ENCODE data around the gene ARID2. TPM values are rescaled to one million over a fixed set of nuclear protein-coding genes. Genes with fewer than 3 reads are reported as not detected.

Gene ARID2
- total and polyA plus RNA-seq, 10 of the 15 experiments (the other 5 are each of a cell fraction or from before 2014, with no cell fraction given): 9.2 to 29.8 (median 20.3) TPM

DNA sequence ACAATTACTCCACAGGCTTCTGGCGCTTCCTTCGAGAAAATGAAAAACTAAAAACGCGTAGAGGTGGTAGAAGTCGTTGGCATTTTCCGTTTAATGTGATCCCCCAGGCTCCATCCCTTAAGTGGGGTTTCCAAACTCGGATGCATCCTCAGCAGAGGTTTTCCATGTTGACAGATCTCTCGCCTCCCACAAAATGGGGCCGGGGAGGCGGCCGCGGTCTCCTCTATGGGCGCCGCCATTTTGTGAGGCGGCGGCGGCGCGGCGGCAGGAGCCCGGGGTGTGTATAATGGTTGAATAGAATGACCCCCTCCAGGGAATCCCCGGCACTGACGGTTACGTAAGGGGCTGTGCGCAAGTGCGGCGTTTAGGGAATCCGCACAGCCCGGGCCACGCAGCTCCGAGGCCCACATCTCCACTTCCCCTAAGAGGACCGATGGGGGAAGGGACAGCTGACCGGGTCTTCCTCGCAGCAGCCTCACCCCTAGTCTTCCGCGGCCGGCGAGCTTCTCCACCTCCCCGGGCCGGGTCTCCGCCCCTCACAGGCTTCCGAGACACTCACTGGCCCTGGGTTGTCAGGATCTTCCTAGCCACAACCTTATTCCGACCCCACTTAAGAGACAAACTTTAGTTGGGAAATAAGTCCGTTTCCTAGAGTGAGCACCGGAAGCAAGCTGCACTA is 2.1 kb upstream of the ARID2 start (continued):
- TF ChIP-seq ZBTB40 (IDR thresholded peaks at IDR 0.05; ENCODE audit: borderline replicate concordance) (no peak), CHD4 (IDR thresholded peaks at IDR 0.05) (no peak), BACH1 (IDR thresholded peaks at IDR 0.05; ENCODE audit: borderline replicate concordance) (peak; percentile 55; the same call in 1 of the 2 replicates), ZBTB4 (CRISPR knock-in tag; IDR thresholded peaks at IDR 0.05) (no peak), WRNIP1 (IDR thresholded peaks at IDR 0.05; ENCODE audit: borderline replicate concordance, low read depth, low read length) (0 out of 2 replicates have a peak, but pooled peaks have one; percentile 80), RUNX3 (IDR thresholded peaks at IDR 0.05; ENCODE audit: low read length) (peak; percentile 84), NFYB (IDR thresholded peaks at IDR 0.05; ENCODE audit: insufficient read depth, low read depth, low read length) (no peak), KAT2A (conservative IDR thresholded peaks at IDR 0.05; ENCODE audit: control insufficient read depth, low read depth, low read length) (no peak), GABPA (IDR thresholded peaks at IDR 0.05; ENCODE audit: low read depth) (peak; percentile 37; the same call in 1 of the 2 replicates), PBX3 (IDR thresholded peaks at IDR 0.05; ENCODE audit: insufficient replicate concordance, low read depth, low read length) (peak; percentile 59), NR2C1 (IDR thresholded peaks at IDR 0.05) (peak; percentile 86), EED (IDR thresholded peaks at IDR 0.05; ENCODE audit: low read depth) (peak; percentile 61), SUPT20H (IDR thresholded peaks at IDR 0.05; ENCODE audit: borderline replicate concordance, control insufficient read depth, low read depth, low read length) (no peak; the same call in 1 of the 2 replicates), YY1 (IDR thresholded peaks at IDR 0.05; ENCODE audit: low read depth, low read length) (peak; percentile 100), FOXM1 (IDR thresholded peaks at IDR 0.05; ENCODE audit: low read depth, low read length) (no peak; the same call in 1 of the 2 replicates), CHD1 (IDR thresholded peaks at IDR 0.05; ENCODE audit: low read depth, low read length) (no peak; the same call in 1 of the 2 replicates), SIN3A (IDR thresholded peaks at IDR 0.05; ENCODE audit: low read depth, low read length) (peak; percentile 55), ATF7 (IDR thresholded peaks at IDR 0.05; ENCODE audit: low read depth) (peak; percentile 91), BHLHE40 (IDR thresholded peaks at IDR 0.05; ENCODE audit: borderline replicate concordance in 1 of 2, low read depth in 2 of 2, low read length in 1 of 2) (peak; percentile 67 to 85), MXI1 (IDR thresholded peaks at IDR 0.05; ENCODE audit: low read depth, low read length) (peak; percentile 82), KLF5 (IDR thresholded peaks at IDR 0.05; ENCODE audit: partially characterized antibody) (peak; percentile 70)
- TF ChIP-seq, protein P1, sequence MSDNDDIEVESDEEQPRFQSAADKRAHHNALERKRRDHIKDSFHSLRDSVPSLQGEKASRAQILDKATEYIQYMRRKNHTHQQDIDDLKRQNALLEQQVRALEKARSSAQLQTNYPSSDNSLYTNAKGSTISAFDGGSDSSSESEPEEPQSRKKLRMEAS (IDR thresholded peaks at IDR 0.05; ENCODE audit: low read depth, low read length): no peak
